Cerebellar cortex (tissue), 1 donor: ENCODE results near the gene UQCRC1.
"Not testable (repeated sequence)": the region's sequence is repeated elsewhere in the genome, so short reads cannot be mapped to it uniquely, and the experiment has no call there.

Source experiments
- DNase-seq: peaks from one replicate; pipeline ENCODE4 v3.0.0-alpha.2; 2015; ENCODE audit warnings: low spot score

The UQCRC1 gene

GRCh38 chr3:48553886-48554845 lies 55.3 kb downstream of the UQCRC1 start:
- DNase-seq: no peak

DNA sequence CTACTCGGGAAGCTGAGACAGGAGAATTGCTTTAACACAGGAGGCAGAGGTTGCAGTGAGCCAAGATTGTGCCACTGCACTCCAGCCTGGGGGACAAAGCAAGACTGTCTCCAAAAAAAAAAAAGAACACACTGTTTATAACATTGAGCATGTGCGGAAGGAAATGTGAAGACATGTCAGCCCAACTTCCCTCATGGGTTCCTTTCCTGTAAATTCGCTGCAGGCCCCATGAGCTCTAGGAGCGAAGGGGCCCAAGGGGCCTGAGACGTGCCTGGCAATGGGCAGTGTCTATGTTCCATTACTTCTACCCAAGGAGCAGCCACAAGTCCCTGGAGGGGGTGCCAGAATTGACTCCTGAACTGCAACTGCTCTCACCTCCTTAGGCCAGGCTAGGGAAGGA lies 56.1 kb downstream of the UQCRC1 start:
- DNase-seq: no peak

GRCh38 chr3:48552111-48552951 lies 57.1 kb downstream of the UQCRC1 start:
- DNase-seq: no peak

GRCh38 chr3:48551651-48552050 lies 57.8 kb downstream of the UQCRC1 start:
- DNase-seq: not testable (repeated sequence)
